GM19372 (cell line): ENCODE data around the gene PRIM2.
"Not testable (repeated sequence)": the region's sequence is repeated elsewhere in the genome, so short reads cannot be mapped to it uniquely, and the experiment has no call there.

ENCODE experiments used
- ATAC-seq: cut with Tn5 transposase; IDR thresholded peaks from one replicate; pipeline ENCODE4 v1.9.1; 2021; ENCODE audit warnings: mild to moderate bottlenecking, low read depth, moderate library complexity; ENCODE audit not compliant: unreplicated experiment

Gene PRIM2

DNA sequence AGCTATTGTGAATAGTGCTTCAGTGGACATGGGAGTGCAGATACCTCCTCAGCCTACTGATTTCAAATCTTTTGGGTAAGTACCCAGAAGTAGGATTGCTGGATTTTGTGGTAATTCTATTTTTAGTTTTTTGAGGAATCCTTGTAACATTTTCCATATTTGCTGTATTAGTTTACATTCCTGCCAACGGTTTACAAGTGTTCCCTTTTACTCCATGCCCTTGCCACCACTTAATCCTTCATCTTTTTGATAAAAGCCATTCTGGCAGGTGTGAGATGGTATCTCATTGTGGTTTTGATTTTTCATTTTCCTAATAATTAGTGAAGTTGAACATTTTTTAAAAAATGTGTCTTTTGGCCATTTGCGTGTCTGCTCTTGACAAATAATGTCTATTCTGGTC lies 125.8 kb downstream of the PRIM2 start:
- ATAC-seq = not testable (repeated sequence)

DNA sequence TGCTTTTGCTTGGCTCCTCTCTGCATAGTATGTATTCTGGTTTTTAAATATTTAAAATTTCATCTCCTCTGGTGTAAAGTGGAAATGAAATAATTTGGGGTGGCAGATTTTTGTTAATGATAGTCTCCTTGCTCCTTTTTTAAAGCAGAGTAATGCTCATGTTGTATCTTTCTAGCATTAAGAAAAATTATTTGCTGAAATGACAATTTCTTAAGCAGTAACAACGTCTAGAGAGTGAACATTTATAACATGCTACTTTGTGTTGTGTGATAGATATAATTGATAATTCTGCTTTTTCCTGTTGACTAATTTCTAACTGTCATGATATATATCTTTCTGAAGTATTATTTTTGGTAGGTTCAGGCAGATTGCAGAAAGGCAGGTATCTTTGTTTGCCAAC lies 127.4 kb downstream of the PRIM2 start:
- not testable (repeated sequence) for ATAC-seq

DNA sequence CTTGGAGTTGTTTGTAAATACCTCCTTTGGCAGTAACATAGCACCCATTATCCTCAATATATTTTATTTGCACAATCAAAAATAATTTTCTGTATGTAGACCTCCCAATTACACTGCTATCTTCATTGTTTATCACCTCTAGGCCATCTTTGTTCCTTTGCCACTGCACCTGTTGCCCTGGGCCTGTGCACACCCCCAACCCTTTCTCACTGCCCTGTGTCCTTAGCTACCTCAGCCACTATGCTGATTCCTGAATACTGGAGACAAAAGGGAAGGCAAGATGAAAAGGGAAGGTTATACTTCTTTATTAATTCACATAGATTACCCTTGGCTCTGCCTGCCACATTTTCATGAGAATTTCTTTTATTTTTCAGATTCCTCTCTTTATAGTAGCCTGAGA lies 127.9 kb downstream of the PRIM2 start:
- ATAC-seq = not testable (repeated sequence)

DNA sequence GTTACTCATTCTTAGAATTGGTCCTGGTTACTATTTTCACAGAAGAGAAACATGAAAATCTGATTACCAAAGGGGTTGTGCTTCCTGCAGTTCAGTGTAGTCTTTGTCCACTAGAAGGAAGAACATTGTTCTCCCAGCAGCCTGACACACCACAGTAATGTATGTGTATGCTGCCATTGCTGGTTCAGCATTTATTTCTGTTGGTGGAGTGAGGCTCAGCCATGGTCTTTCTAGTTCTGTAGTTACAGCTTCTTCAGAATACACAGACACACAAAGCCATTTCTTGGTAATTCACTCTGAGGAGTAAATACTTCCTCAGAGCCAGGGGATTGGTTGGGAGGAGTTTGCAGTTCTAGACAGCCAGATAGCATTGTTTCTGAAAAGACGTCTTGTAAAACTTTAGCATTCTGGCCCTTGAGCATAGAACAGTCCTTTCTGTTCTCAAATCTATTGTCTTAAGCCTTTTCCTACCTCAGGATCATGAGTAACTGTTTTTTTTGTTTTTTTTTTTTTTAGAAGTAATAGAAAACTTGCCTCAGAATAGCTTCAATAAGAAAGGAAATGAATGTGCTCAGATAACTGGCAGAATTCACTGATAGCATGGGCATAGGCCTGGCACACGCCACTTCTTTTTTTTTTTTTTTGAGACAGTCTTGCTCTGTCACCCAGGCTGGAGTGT lies 128.5 kb downstream of the PRIM2 start:
- ATAC-seq = not testable (repeated sequence)

DNA sequence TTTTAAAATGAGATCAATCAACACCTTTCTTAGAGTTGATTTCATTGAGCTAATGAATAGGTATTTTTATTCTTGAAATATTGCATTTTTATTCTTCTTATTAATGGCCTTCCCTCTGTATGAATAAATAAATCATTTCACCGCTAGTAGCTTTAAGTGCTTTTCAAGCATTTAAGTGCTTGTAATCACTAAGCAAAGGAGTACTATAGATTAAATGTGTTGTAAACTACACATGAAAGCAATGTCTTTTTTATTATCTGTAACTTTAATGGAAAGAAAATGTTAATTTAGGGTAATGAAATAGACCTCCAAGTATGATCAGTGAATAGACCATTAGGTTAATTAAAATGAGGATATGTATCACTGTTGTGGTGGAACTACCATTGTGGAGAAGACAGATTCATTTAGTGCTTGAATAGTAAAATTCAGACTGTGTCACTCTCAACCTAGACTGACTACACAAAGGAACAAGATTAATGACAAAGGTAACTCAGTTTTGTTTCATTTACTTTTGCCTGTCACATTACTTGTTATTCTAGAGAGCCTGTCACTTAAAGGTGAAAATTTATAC lies 132.2 kb downstream of the PRIM2 start:
- not testable (repeated sequence) for ATAC-seq

DNA sequence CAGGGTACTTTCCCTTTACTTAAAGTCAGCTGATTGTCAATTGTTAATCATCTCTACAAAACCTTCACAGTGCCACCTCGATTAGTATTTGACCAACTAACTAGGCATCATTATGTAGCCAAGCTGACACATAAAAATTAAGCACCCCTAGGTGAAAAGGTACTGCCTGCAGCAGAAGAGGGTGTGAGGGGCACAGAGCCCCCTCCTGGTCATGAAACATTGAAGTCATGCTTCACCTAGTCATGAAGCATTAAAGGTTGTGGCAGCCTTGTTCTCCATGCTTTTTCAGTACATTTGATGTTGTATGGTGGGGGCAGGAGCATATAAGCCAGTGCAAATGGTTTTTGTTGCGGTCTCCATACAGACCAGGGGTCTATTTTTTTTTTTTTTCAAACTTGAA lies 142.4 kb downstream of the PRIM2 start:
- not testable (repeated sequence) for ATAC-seq

DNA sequence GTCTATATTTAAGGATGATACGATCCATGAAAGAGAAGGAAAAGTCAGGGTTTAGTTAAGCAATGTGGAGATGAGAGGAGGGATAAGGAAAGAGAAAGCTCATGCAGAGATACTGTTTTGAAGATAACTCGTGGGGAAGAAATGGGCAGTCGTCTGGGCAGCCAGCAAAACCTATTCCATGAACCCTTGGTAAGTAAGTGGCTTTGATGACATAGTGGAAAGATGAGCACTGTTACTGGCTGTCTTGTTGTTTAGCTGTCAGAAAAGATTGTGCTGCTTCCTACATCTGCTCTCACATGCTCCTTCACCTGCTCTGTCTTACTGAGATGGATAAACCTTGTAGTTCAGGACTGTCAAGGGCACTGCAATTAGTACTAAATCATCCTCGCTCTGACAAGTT lies 143.6 kb downstream of the PRIM2 start:
- ATAC-seq = not testable (repeated sequence)

DNA sequence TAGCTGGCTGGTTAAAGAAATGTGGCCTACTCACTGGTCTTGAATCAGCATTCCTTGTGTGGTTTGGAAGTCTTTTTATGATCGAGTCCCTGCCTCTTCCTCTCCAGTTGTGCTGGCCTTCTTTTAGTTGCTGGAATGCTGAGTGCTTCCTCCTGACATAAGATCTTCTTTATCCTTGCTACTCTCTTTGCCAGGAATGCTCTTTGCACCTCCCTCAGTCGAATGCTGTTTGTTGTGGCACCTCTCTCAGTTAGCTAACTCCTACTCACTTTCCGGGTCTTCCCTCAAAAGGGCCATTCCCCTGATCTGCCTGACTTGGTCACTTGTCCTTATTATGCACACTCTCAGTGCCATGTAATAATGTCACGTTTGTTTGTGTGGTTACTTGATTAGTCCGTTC lies 146.4 kb downstream of the PRIM2 start:
- not testable (repeated sequence) for ATAC-seq

DNA sequence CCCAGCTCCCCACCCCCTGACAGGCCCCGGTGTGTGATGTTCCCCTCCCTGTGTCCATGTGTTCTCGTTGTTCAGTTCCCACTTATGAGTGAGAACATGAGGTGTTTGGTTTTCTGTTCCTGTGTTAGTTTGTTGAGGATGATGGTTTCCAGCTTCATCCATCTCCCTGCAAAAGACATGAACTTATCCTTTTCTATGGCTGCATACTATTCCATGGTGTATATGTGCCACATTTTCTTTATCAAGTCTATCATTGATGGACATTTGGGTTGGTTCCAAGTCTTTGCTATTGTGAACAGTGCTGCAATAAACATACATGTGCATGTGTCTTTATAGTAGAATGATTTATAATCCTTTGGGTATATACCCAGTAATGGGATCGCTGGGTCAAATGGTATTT lies 148.5 kb downstream of the PRIM2 start:
- ATAC-seq = not testable (repeated sequence)

DNA sequence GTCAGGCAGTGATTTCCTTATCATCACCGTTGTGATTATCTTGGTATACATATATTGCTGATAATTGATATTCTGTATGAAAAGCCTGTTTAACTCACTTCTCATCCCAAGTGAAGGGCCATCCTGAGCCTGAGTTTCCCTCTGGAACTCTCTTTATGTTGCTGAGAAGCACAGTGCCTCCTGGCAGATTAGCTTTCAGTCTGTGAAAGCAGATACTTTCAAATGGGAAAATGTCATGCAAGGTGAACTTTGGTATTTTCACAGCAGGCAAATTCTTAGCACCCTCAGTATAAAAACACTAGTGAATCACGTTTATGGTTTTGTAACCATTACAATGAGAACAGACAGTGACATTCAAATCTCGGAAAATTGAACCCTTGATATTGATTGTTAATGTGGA lies 151.6 kb downstream of the PRIM2 start:
- ATAC-seq = no peak

DNA sequence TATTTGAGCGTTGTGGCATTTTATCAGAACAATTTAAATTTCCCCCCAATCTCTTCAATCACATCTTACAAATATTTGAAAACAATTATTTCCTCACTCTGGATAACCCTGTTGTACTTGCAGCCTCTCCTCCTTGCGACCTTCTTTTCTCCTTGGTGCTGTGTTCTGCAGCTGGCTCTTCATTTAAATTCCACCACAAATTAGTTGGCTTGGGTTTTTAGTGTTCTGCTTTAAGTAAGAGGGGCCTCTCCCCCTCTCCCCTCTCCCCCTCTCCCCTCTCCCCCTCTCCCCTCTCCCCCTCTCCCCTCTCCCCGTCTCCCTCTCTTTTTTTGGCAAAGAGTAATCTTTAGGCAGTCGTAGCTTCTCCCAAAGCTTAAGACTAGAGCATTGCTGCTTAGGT lies 152.7 kb downstream of the PRIM2 start:
- ATAC-seq = not testable (repeated sequence)

DNA sequence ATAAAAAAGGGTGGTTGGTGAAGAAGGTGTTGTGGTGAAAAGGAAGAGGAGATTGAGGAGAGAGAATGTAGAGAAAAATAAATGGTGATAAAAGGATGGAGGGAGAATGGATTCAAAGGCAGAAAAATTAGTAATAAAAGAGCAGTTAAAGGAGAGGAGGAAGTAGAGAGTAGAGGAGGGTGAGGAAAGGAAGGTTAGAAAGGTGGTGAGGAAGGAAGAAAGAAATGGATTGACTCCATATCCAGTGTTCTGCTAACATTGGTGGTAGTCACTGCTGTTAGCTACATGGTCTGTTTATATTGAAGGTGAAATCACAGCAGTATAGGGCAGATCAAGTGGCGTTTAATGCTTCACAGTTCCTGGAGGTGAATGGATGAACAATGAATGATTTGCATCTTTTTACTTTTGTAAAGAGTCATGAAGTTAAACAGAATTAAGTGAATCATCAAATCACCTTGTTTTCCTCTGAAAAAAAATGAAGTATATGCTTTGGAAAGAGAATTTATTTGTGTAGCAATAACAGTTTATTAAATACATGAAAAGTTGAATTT lies 154.0 kb downstream of the PRIM2 start:
- ATAC-seq = not testable (repeated sequence)

DNA sequence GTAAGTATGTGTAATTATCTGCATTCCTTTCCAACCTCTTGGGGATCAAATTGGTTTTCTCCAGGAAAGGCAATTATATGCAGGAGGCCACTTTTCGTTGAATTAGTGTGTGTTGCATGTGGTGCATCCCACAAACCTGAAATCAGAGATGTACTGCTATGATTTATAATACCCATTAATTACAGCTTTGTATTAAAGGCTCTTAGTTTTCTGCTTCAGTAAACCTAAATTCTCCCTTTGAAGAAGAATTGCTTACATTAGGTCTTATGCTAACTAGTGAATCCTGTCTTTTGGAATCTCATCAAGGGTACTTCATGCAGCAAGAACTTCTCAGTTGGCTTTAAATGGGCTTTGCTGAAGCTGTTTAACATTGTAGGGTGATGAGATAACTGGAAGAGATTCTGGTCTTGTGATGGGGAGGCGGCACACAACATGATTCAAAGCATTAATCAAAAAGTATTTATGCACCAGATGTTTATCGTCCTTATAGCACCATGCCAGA lies 155.5 kb downstream of the PRIM2 start:
- ATAC-seq = not testable (repeated sequence)

DNA sequence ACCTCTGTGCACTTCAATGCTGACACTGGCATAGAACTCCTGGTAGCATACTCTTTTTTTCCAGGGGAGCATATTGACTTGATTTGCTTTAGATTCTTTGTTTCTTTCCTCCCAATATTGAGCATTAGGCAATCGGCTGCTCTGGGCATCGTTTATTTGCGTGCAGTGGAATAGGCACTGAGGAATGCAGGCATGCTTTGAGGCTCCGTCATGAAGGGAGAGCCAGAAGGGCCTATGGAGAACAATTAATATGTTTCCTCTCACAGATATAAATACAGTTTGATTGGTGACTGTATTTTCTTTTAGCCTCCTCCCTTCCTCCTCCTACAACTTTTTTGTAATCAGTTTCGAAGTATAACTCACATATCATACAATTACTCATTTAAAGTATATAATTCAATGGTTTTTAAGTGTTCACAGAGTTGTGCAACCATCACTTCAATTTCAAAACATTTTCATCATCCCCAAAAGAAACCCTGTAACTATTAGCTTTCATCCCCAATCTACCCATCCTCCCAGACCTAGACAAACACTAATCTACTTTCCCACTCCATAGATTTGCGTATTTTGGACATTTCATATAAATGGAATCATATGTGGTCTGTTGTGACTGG lies 157.5 kb downstream of the PRIM2 start:
- ATAC-seq = not testable (repeated sequence)

DNA sequence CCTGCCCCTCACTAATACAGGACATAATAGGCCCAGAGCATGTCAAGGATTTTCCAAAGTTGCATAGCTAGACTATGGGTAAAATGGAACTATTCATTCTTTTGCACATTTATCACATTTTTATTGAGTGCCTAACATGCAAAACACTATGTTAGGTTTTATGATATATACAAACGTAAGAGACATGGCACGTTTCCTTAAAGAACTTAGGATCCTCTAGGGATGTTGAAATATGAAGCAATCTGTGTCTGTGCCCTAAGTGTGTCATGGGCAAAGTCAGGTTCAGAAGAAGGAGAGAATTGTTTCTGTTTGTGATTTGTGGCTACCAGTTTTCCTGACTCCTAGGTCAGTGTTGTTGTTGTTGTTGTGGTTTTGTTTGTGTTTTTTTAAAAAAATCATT lies 158.2 kb downstream of the PRIM2 start:
- ATAC-seq = not testable (repeated sequence)

DNA sequence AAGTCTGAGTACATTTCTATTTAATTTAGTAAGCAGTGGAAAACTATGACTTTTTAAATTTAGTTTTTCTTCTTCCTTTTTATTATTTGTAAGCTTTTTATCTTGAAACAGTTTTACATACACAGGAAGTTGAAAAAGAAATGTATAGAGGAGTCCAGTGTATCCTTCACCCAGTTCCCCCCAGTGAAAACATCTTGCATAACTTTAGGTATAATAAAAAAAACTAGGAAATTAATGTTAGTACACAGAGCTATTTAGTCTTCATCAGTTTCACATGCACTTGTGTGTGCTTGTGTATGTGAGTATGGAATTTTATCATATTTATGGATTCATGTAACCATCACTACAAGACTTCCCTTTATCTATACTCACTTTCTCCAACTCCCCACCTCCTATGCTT lies 162.8 kb downstream of the PRIM2 start:
- not testable (repeated sequence) for ATAC-seq

DNA sequence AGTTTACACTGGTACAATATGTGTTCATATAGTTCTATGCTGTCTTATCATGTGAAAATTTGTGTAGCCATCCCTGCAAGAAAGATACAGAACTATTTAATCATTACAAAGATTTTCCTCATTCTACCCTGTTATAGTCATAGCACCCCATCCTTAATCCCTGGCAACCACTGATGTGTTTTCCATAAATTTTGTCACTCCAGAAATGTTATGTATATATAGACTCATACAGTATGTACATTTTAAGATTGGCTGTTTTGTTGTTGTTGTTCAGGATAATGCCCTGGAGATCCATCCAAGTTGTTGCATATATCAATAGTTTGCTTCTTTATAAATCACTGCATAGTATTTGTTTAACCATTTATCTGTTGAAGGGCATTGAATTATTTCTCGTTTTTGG lies 163.7 kb downstream of the PRIM2 start:
- ATAC-seq = not testable (repeated sequence)

DNA sequence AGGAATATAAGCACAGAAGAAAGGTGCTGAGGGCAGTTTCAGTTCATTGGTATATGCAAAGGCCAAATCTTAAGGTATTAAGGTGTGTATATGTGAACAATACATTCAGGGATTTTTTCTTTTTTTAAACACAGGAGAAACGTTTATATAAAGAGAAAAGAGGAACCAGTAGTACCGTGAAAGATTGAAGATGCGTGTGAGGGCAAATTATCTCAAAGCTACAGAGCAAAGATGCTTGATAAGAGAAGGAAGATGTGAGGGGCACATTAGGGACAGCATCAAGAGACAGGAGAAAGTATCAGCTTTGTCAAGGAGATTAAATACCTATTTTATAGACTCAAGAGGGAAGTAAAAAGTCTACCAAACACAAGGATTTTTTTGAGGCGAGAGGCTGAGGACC lies 165.0 kb downstream of the PRIM2 start:
- ATAC-seq = not testable (repeated sequence)

DNA sequence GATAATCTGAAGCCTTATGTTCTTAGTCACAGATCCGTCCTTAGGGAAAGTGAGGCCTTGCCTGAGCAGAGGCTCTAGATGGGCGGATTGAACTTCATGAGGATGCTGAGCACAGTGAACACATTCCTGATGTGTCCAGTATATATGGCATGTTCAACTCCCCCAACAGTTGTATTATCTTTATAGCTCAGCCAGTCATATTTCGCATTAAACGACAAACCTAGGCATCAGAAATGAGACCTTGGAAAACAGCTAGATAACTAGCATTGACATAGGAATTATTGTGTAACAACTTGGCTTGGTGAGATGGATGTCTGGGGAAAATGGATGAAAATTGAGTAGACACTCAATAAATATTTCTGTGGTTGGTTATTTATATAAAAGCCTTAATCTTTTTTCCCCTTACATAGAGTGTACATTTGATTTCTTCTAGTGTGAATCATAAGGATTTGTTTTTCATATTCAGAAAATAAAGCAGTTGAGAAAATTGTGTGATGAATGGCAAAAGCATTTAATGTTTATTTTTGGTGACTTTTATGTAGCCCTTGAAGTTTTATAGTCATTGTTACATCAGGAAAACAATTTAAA lies 169.2 kb downstream of the PRIM2 start:
- not testable (repeated sequence) for ATAC-seq

DNA sequence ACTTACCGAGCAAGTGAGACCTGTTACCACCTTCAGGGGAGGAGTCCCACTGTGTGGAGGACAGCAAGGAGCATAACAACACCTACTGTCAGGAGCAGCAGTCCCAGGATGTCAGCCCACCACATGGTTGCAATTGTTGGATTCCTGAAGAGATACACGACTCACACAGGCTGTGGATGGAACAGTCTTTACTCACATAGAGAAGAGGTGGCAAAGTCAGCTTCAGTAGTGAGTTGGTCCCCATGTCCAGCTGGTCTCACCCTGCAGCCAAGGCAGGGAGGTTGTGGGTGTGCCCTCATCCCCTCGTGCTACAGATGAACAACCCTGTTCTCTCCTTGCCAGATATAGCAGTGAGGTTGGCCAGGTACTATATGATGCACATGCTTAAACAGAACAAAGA lies 171.1 kb downstream of the PRIM2 start:
- not testable (repeated sequence) for ATAC-seq

DNA sequence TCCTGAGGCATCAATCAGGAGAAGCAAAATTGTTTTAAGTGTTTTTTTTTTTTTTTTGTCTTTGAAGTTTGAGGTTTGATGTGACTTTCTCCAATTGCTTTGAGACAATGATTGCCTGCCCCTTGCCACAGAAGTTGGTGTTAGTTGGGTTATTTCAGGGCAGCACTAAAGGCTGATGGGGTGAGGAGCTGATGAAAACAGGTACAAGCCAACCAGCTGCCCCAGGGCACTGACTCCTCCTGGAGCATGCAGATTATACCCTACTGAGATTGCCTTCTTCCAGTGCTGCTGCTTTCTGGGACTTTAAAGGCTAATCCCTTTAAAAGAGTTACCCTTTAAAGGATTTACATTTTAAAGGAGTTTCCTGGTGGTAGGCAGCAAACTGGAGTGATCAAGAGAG lies 172.5 kb downstream of the PRIM2 start:
- not testable (repeated sequence) for ATAC-seq
